ENCODE data around the gene DCHS2.

GRCh38 chr4:154475820-154476219 is 15.8 kb downstream of the DCHS2 start:
- no peak for TF ChIP-seq CTCF (conservative IDR thresholded peaks at IDR 0.05; ENCODE audit: low read length)
- TF ChIP-seq EZH2phosphoT487 (IDR thresholded peaks at IDR 0.05; ENCODE audit: borderline replicate concordance, low read depth, low read length) = no peak

Data from OCI-LY7 (cell line).